SU-DHL-6 (cell line): ENCODE data around the gene COMT.

Experiments used
- EZH2phosphoT487 ChIP-seq: fragments of 200-600 bp; sonication (generic), shearing (Covaris generic); conservative IDR thresholded peaks from 2 replicates; pipeline ENCODE4 v1.6.1; 2018; ENCODE audit warnings: mild to moderate bottlenecking, antibody characterized with exemption, low read length, moderate library complexity, mixed read lengths
- TF ChIP-seq, protein P1 (sequence below): fragments of 200-600 bp; sonication (generic); IDR thresholded peaks from one replicate; pipeline ENCODE4 v1.5.1; 2017; ENCODE audit warnings: antibody characterized with exemption, mild to moderate bottlenecking, low read length, moderate library complexity; ENCODE audit not compliant: insufficient read depth, poor library complexity, severe bottlenecking

DNA sequence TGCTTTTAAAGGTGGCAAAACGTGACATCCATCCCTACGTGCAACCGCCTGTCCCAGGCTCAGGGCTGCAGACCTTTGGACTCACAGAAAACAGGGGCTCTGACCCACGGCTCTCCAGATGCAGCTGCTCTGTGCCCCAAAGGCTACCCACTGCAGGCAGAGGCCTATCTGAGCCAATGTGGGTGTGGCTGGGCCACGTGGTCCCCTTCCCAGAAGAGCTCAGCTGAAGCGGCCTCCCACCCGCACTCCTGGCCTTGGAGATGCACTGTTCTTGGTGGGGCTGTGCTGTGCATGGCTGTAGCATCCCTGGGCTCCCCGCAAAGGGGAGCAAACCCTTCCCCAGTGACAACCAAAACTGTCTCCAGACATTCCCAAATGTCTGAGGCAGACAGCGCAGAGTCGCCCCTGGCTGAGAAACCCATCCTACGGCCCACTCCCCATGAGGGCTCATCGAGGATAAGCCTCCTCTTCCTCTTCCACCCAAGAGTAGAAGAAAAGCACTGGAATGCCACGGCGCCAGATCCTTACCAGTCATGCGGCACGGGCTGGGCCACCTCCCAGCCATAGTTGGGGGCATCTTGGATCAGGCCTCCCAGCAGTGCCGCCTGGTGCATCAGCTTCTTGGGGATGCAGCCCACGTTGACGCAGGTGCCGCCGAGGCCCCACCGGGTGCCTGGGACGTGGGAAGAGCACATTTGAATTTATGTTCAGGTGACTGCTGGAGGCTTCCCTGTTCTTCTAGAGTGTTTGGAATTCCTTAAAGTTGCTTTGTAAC lies 23.1 kb upstream of the COMT start:
- TF ChIP-seq, protein P1, sequence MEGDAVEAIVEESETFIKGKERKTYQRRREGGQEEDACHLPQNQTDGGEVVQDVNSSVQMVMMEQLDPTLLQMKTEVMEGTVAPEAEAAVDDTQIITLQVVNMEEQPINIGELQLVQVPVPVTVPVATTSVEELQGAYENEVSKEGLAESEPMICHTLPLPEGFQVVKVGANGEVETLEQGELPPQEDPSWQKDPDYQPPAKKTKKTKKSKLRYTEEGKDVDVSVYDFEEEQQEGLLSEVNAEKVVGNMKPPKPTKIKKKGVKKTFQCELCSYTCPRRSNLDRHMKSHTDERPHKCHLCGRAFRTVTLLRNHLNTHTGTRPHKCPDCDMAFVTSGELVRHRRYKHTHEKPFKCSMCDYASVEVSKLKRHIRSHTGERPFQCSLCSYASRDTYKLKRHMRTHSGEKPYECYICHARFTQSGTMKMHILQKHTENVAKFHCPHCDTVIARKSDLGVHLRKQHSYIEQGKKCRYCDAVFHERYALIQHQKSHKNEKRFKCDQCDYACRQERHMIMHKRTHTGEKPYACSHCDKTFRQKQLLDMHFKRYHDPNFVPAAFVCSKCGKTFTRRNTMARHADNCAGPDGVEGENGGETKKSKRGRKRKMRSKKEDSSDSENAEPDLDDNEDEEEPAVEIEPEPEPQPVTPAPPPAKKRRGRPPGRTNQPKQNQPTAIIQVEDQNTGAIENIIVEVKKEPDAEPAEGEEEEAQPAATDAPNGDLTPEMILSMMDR: no peak
- no peak for TF ChIP-seq EZH2phosphoT487
